Ishikawa (cell line): Measurements from ENCODE around the gene ULK4.

Source experiments
- CEBPB ChIP-seq: IDR thresholded peaks from 2 replicates; pipeline ENCODE4 v1.6.1; 2012
- CREB1 ChIP-seq: IDR thresholded peaks from 2 replicates; pipeline ENCODE4 v1.6.1; 2012; ENCODE audit warnings: low read depth
- EGR1 ChIP-seq: IDR thresholded peaks from 2 replicates; pipeline ENCODE4 v1.6.1; 2012
- EP300 ChIP-seq: IDR thresholded peaks from 2 replicates; pipeline ENCODE4 v1.6.1; 2012; ENCODE audit warnings: borderline replicate concordance
- FOXM1 ChIP-seq: IDR thresholded peaks from 2 replicates; pipeline ENCODE4 v1.6.1; 2012; ENCODE audit warnings: low read depth, borderline replicate concordance
- NFIC ChIP-seq: IDR thresholded peaks from 2 replicates; pipeline ENCODE4 v1.6.1; 2012
- RAD21 ChIP-seq: IDR thresholded peaks from 2 replicates; pipeline ENCODE4 v1.6.1; 2012; ENCODE audit warnings: low read depth
- REST ChIP-seq: IDR thresholded peaks from 2 replicates; pipeline ENCODE4 v1.6.1; 2012; ENCODE audit warnings: low read depth, mild to moderate bottlenecking
- TAF1 ChIP-seq: IDR thresholded peaks from 2 replicates; pipeline ENCODE4 v1.6.1; 2012; ENCODE audit warnings: low read depth, mild to moderate bottlenecking
- TCF12 ChIP-seq: IDR thresholded peaks from 2 replicates; pipeline ENCODE4 v1.6.1; 2012; ENCODE audit warnings: low read depth
- TEAD4 ChIP-seq: IDR thresholded peaks from 2 replicates; pipeline ENCODE4 v1.6.1; 2012
- USF1 ChIP-seq: IDR thresholded peaks from 2 replicates; pipeline ENCODE4 v1.6.1; 2012
- YY1 ChIP-seq: IDR thresholded peaks from 2 replicates; pipeline ENCODE4 v1.6.1; 2012; ENCODE audit warnings: low read depth
- ZBTB7A ChIP-seq: IDR thresholded peaks from 2 replicates; pipeline ENCODE4 v1.6.1; 2012; ENCODE audit warnings: low read depth
- TF ChIP-seq, protein P1 (sequence below): IDR thresholded peaks from 2 replicates; pipeline ENCODE4 v1.6.1; 2012

ULK4 gene

GRCh38 chr3:41961751-41962679, at the start of gene ULK4:
Gene ULK4 (minus strand): TSS chr3:41962103. CDS start chr3:41954759, 7,344 bp downstream.
- TF ChIP-seq EP300 (peak; percentile 79; the same call in 1 of the 2 replicates), FOXM1 (peak; percentile 69; the same call in 1 of the 2 replicates), USF1 (peak; percentile 73), YY1 (no peak), NFIC (no peak), CREB1 (peak; percentile 70), REST (no peak), RAD21 (peak; percentile 5; the same call in 1 of the 2 replicates), TCF12 (peak; percentile 43), TEAD4 (peak; percentile 52; the same call in 1 of the 2 replicates), ZBTB7A (no peak), TAF1 (peak; percentile 61), CEBPB (0 out of 2 replicates have a peak, but pooled peaks have one; percentile 1), EGR1 (peak; percentile 51; the same call in 1 of the 2 replicates)
- TF ChIP-seq, protein P1, sequence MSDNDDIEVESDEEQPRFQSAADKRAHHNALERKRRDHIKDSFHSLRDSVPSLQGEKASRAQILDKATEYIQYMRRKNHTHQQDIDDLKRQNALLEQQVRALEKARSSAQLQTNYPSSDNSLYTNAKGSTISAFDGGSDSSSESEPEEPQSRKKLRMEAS: peak; percentile 90

GRCh38 chr3:42010530-42010929, 48.6 kb upstream of the ULK4 start:
- TF ChIP-seq NFIC (no peak), TAF1 (no peak), TEAD4 (no peak)

- TF ChIP-seq EP300 (no peak), CREB1 (no peak), NFIC (no peak), CEBPB (no peak)
- TF ChIP-seq, protein P1: no peak
Measured at GRCh38 chr3:42009456-42009855, 47.6 kb upstream of the ULK4 start.

- TF ChIP-seq TEAD4: no peak
- no peak for TF ChIP-seq FOXM1
- no peak for TF ChIP-seq TCF12
- TF ChIP-seq REST: no peak
- no peak for TF ChIP-seq ZBTB7A
- no peak for TF ChIP-seq NFIC
- TF ChIP-seq EGR1: no peak
- no peak for TF ChIP-seq RAD21
- TF ChIP-seq TAF1: no peak
- TF ChIP-seq YY1: no peak
- TF ChIP-seq CEBPB: no peak
- TF ChIP-seq, protein P1: no peak
- no peak for TF ChIP-seq CREB1
Measured at GRCh38 chr3:42007785-42008184, 45.9 kb upstream of the ULK4 start.

GRCh38 chr3:42005401-42005800, 43.5 kb upstream of the ULK4 start:
- no peak for TF ChIP-seq USF1
- TF ChIP-seq TCF12: no peak
- TF ChIP-seq FOXM1: no peak
- TF ChIP-seq TEAD4: no peak
- no peak for TF ChIP-seq RAD21
- no peak for TF ChIP-seq CREB1
- TF ChIP-seq TAF1: no peak
- no peak for TF ChIP-seq CEBPB
- no peak for TF ChIP-seq EP300
- TF ChIP-seq NFIC: no peak
- TF ChIP-seq ZBTB7A: no peak
- TF ChIP-seq, protein P1: no peak
- no peak for TF ChIP-seq YY1
- TF ChIP-seq EGR1: no peak
